ENCODE data around the gene TBX18.
A peak's percentile ranks its signal among the peaks of the same experiment; 100 is the strongest.

TBX18 gene

GRCh38 chr6:84719152-84719551 is 45.2 kb downstream of the TBX18 start:
- Histone ChIP-seq H3K79me1 (ENCODE audit: low read length) (no peaks in the 10 kb centered on the region), H4K5ac (ENCODE audit: low read length) (no peak overlapping the region), H3K56ac (ENCODE audit: low read length) (no peak overlapping the region), H3K4me3 (ENCODE audit: low read length) (no peak overlapping the region), H3K4ac (ENCODE audit: low read depth, low read length) (no peak overlapping the region), H3K18ac (ENCODE audit: low read length) (peak overlapping the region; percentile 11), H3K36me3 (ENCODE audit: control insufficient read depth, insufficient read depth, low read length) (no peaks in the 10 kb centered on the region), H4K8ac (ENCODE audit: low read depth, low read length) (no peak overlapping the region), H2BK120ac (ENCODE audit: low read depth, low read length) (no peak overlapping the region), H2BK5ac (ENCODE audit: low read length) (no peak overlapping the region), H2BK15ac (replicated peaks; ENCODE audit: low read depth) (no peak overlapping the region), H3K27ac (ENCODE audit: low read depth, low read length) (no peak overlapping the region), H2AK5ac (ENCODE audit: low read length) (no peak overlapping the region), H3K4me2 (ENCODE audit: low read length) (no peak overlapping the region), H3K27me3 (ENCODE audit: insufficient read depth, low read length, poor library complexity) (no peaks in the 10 kb centered on the region), H3K23ac (ENCODE audit: low read length) (no peak overlapping the region), H3K4me1 (ENCODE audit: control insufficient read depth, low read depth, low read length) (no peaks in the 10 kb centered on the region), H3K79me2 (ENCODE audit: control insufficient read depth, insufficient read depth, low read length) (no peaks in the 10 kb centered on the region), H3K9ac (ENCODE audit: low read length) (no peak overlapping the region)
- no peak for DNase-seq
- no CpG with 5 or more reads among the region's 2 CpGs for WGBS (ENCODE audit: extremely low coverage, insufficient coverage, low lambda C conversion rate)

GRCh38 chr6:84718038-84718955 is 46.1 kb downstream of the TBX18 start:
- no peaks in the 10 kb centered on the region for H3K27me3 ChIP-seq (ENCODE audit: insufficient read depth, low read length, poor library complexity)
- peak; percentile 69 for DNase-seq
- H4K5ac ChIP-seq (ENCODE audit: low read length) = no peak overlapping the region
- no peak overlapping the region for H3K56ac ChIP-seq (ENCODE audit: low read length)
- H3K23ac ChIP-seq (ENCODE audit: low read length) = no peak overlapping the region
- no peak overlapping the region for H3K18ac ChIP-seq (ENCODE audit: low read length)
- H3K9ac ChIP-seq (ENCODE audit: low read length) = no peak overlapping the region
- H2BK120ac ChIP-seq (ENCODE audit: low read depth, low read length) = no peak overlapping the region
- H3K36me3 ChIP-seq (ENCODE audit: control insufficient read depth, insufficient read depth, low read length) = no peaks in the 10 kb centered on the region
- no peak overlapping the region for H2BK5ac ChIP-seq (ENCODE audit: low read length)
- H2BK15ac ChIP-seq (replicated peaks; ENCODE audit: low read depth) = no peak overlapping the region
- H3K79me2 ChIP-seq (ENCODE audit: control insufficient read depth, insufficient read depth, low read length) = no peaks in the 10 kb centered on the region
- H3K4ac ChIP-seq (ENCODE audit: low read depth, low read length) = no peak overlapping the region
- no peak overlapping the region for H3K27ac ChIP-seq (ENCODE audit: low read depth, low read length)
- no peak overlapping the region for H3K4me3 ChIP-seq (ENCODE audit: low read length)
- no peak overlapping the region for H2AK5ac ChIP-seq (ENCODE audit: low read length)
- no CpG with 5 or more reads among the region's 5 CpGs for WGBS (ENCODE audit: extremely low coverage, insufficient coverage, low lambda C conversion rate)
- H3K4me2 ChIP-seq (ENCODE audit: low read length) = no peak overlapping the region
- no peak overlapping the region for H4K8ac ChIP-seq (ENCODE audit: low read depth, low read length)
- no peaks in the 10 kb centered on the region for H3K4me1 ChIP-seq (ENCODE audit: control insufficient read depth, low read depth, low read length)
- H3K79me1 ChIP-seq (ENCODE audit: low read length) = no peaks in the 10 kb centered on the region

GRCh38 chr6:84709121-84709520 is 55.3 kb downstream of the TBX18 start:
- Histone ChIP-seq H3K4me2 (ENCODE audit: low read length) (no peak overlapping the region), H3K4me3 (ENCODE audit: low read length) (no peak overlapping the region), H3K4ac (ENCODE audit: low read depth, low read length) (no peak overlapping the region), H2BK15ac (replicated peaks; ENCODE audit: low read depth) (no peak overlapping the region), H3K4me1 (ENCODE audit: control insufficient read depth, low read depth, low read length) (no peaks in the 10 kb centered on the region), H4K5ac (ENCODE audit: low read length) (no peak overlapping the region), H4K8ac (ENCODE audit: low read depth, low read length) (no peak overlapping the region), H3K56ac (ENCODE audit: low read length) (no peak overlapping the region), H2BK120ac (ENCODE audit: low read depth, low read length) (no peak overlapping the region), H3K36me3 (ENCODE audit: control insufficient read depth, insufficient read depth, low read length) (no peaks in the 10 kb centered on the region), H3K79me1 (ENCODE audit: low read length) (no peaks in the 10 kb centered on the region), H2AK5ac (ENCODE audit: low read length) (no peak overlapping the region), H2BK5ac (ENCODE audit: low read length) (no peak overlapping the region), H3K18ac (ENCODE audit: low read length) (no peak overlapping the region), H3K9ac (ENCODE audit: low read length) (no peak overlapping the region), H3K23ac (ENCODE audit: low read length) (no peak overlapping the region), H3K27ac (ENCODE audit: low read depth, low read length) (no peak overlapping the region), H3K27me3 (ENCODE audit: insufficient read depth, low read length, poor library complexity) (no peaks in the 10 kb centered on the region), H3K79me2 (ENCODE audit: control insufficient read depth, insufficient read depth, low read length) (no peaks in the 10 kb centered on the region)
- WGBS (ENCODE audit: extremely low coverage, insufficient coverage, low lambda C conversion rate) = no CpG with 5 or more reads among the region's 1 CpG
- no peak for DNase-seq

DNA sequence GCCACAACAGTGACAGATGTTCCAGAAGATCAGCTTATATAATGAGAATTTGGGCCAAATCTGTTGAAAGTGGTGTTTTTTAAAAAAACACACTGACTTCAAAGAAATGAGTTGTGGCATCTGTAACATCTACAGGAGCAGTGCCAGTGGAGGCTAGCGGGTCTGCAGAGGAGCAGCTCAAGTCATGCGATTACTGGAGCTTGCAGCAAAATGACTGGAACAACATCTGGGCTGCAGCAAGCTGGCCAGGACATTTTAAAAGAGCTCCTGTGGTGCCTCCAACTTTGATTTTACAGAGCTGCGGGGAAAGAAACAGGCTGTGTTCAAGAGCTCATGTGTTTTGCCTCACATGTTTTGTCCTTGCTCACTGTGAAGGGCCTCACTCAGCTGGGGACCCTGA is 57.2 kb downstream of the TBX18 start:
- H3K18ac ChIP-seq (ENCODE audit: low read length) = no peak overlapping the region
- H3K4me3 ChIP-seq (ENCODE audit: low read length) = no peak overlapping the region
- no peak overlapping the region for H2BK5ac ChIP-seq (ENCODE audit: low read length)
- H3K4me1 ChIP-seq (ENCODE audit: control insufficient read depth, low read depth, low read length) = no peaks in the 10 kb centered on the region
- H3K27ac ChIP-seq (ENCODE audit: low read depth, low read length) = no peak overlapping the region
- no peak overlapping the region for H3K4ac ChIP-seq (ENCODE audit: low read depth, low read length)
- H3K27me3 ChIP-seq (ENCODE audit: insufficient read depth, low read length, poor library complexity) = no peaks in the 10 kb centered on the region
- H3K36me3 ChIP-seq (ENCODE audit: control insufficient read depth, insufficient read depth, low read length) = no peaks in the 10 kb centered on the region
- no peak overlapping the region for H2BK120ac ChIP-seq (ENCODE audit: low read depth, low read length)
- H3K79me1 ChIP-seq (ENCODE audit: low read length) = no peaks in the 10 kb centered on the region
- no peak for DNase-seq
- no peak overlapping the region for H2BK15ac ChIP-seq (replicated peaks; ENCODE audit: low read depth)
- no peak overlapping the region for H4K5ac ChIP-seq (ENCODE audit: low read length)
- H3K9ac ChIP-seq (ENCODE audit: low read length) = no peak overlapping the region
- H3K4me2 ChIP-seq (ENCODE audit: low read length) = no peak overlapping the region
- H2AK5ac ChIP-seq (ENCODE audit: low read length) = no peak overlapping the region
- no peak overlapping the region for H3K23ac ChIP-seq (ENCODE audit: low read length)
- WGBS (ENCODE audit: extremely low coverage, insufficient coverage, low lambda C conversion rate) = no CpG with 5 or more reads among the region's 3 CpGs
- H3K56ac ChIP-seq (ENCODE audit: low read length) = no peak overlapping the region
- H4K8ac ChIP-seq (ENCODE audit: low read depth, low read length) = no peak overlapping the region
- H3K79me2 ChIP-seq (ENCODE audit: control insufficient read depth, insufficient read depth, low read length) = no peaks in the 10 kb centered on the region

DNA sequence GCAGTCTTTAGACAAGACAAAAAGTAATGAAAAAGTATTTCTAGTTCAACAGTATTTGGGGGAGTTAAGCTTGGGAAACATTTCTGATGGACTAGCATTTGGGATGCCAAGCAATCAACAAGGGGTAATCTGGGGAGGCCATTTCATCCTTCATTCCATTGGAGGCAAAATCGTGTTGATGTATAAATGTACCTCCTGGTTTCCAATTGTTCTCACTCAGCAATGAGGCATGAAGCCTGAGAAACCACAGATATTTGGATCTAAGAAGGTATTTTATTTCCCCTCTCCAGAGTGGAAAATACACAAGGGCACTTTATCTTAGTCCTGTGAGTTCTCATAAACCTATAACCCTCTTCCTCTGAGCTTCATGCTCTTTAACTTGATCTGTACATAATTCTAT is 68.2 kb downstream of the TBX18 start:
- H2BK15ac ChIP-seq (replicated peaks; ENCODE audit: low read depth) = no peak overlapping the region
- H3K79me1 ChIP-seq (ENCODE audit: low read length) = no peaks in the 10 kb centered on the region
- no peak overlapping the region for H3K4me2 ChIP-seq (ENCODE audit: low read length)
- no peak overlapping the region for H4K5ac ChIP-seq (ENCODE audit: low read length)
- DNase-seq = no peak
- no peak overlapping the region for H3K18ac ChIP-seq (ENCODE audit: low read length)
- no peak overlapping the region for H3K23ac ChIP-seq (ENCODE audit: low read length)
- H2BK5ac ChIP-seq (ENCODE audit: low read length) = no peak overlapping the region
- no peaks in the 10 kb centered on the region for H3K79me2 ChIP-seq (ENCODE audit: control insufficient read depth, insufficient read depth, low read length)
- H4K8ac ChIP-seq (ENCODE audit: low read depth, low read length) = no peak overlapping the region
- H2AK5ac ChIP-seq (ENCODE audit: low read length) = no peak overlapping the region
- no peaks in the 10 kb centered on the region for H3K27me3 ChIP-seq (ENCODE audit: insufficient read depth, low read length, poor library complexity)
- no peaks in the 10 kb centered on the region for H3K4me1 ChIP-seq (ENCODE audit: control insufficient read depth, low read depth, low read length)
- no peak overlapping the region for H3K9ac ChIP-seq (ENCODE audit: low read length)
- H3K36me3 ChIP-seq (ENCODE audit: control insufficient read depth, insufficient read depth, low read length) = no peaks in the 10 kb centered on the region
- H3K56ac ChIP-seq (ENCODE audit: low read length) = no peak overlapping the region
- no peak overlapping the region for H3K27ac ChIP-seq (ENCODE audit: low read depth, low read length)
- H3K4ac ChIP-seq (ENCODE audit: low read depth, low read length) = no peak overlapping the region
- WGBS (ENCODE audit: extremely low coverage, insufficient coverage, low lambda C conversion rate) = no CpG with 5 or more reads among the region's 1 CpG
- H3K4me3 ChIP-seq (ENCODE audit: low read length) = no peak overlapping the region
- no peak overlapping the region for H2BK120ac ChIP-seq (ENCODE audit: low read depth, low read length)

Measured in mesendoderm (in vitro differentiated cells).